Fibroblast of lung (primary cell): ENCODE data around the gene FHIT.

Experiments used
- CTCF ChIP-seq, 2 donors: IDR thresholded peaks in 1 of 2; conservative IDR thresholded peaks in 1 of 2; 1 replicate in 1 of 2; 2 replicates in 1 of 2; pipeline ENCODE4 v1.5.1; 2011 to 2012; ENCODE audit warnings: low read length in 2 of 2, control low read depth in 1 of 2, inconsistent platforms in 1 of 2, low read depth in 1 of 2, mild to moderate bottlenecking in 1 of 2
- EZH2 ChIP-seq: IDR thresholded peaks from 2 replicates; pipeline ENCODE4 v1.5.1; 2012; ENCODE audit warnings: low read length, control low read depth, mild to moderate bottlenecking; ENCODE audit errors: missing control alignments

GRCh38 chr3:61162965-61163364 lies 88.3 kb downstream of the FHIT start:
- TF ChIP-seq CTCF (conservative IDR thresholded peaks at IDR 0.05 in 1 of 2, IDR thresholded peaks at IDR 0.05 in 1 of 2; ENCODE audit: low read depth in 1 of 2, low read length in 2 of 2) (no peak), EZH2 (no peak)
